RWPE1 (cell line): ENCODE measurements around the gene ATP8B4.
"Not testable (repeated sequence)": the region's sequence is repeated elsewhere in the genome, so short reads cannot be mapped to it uniquely, and the experiment has no call there.

Experiments
- CTCF ChIA-PET: fragments of 350-600 bp; sonication (Branson Sonifier 250); formaldehyde crosslinking; extraction: SDS; loops from one replicate; lab custom pipeline; 2021; lab: Yijun Ruan, JAX
- POLR2A ChIA-PET: fragments of 400-600 bp; formaldehyde crosslinking; extraction: SDS; loops from one replicate; lab custom pipeline; 2020; ENCODE audit warnings: antibody characterized with exemption; ENCODE audit not compliant: low non-redundant PET; lab: Yijun Ruan, JAX
- DNase-seq: peaks from one replicate; pipeline ENCODE4 v3.0.0; 2012; ENCODE audit warnings: low spot score
- H3K27ac ChIP-seq: fragments of 450-650 bp; 2 replicates; pipeline ENCODE4 v1.5.1; 2017
- CTCF ChIP-seq: fragments of 450-650 bp; conservative IDR thresholded peaks from 2 replicates; pipeline ENCODE4 v1.5.1; 2017; ENCODE audit warnings: low read depth, mild to moderate bottlenecking

ATP8B4 gene

GRCh38 chr15:50162969-50163718 is 44.1 kb upstream of the ATP8B4 start:
- no peak for TF ChIP-seq CTCF
- DNase-seq, result no peak
- ChIA-PET CTCF (interaction anchor here (0.6 kb wide), 2 partner anchors 1082 to 1690 kb away, joined by 3 to 5 read pairs; no protein-coding TSS in a partner anchor), POLR2A (no interaction called here)
- no peak overlapping the region for H3K27ac ChIP-seq

- POLR2A ChIA-PET, H3K27ac ChIP-seq, DNase-seq, CTCF ChIA-PET: not testable (repeated sequence)
Measured at GRCh38 chr15:50158236-50158635, 39.2 kb upstream of the ATP8B4 start.

GRCh38 chr15:50151476-50151875 is 32.4 kb upstream of the ATP8B4 start:
- no peak for DNase-seq

GRCh38 chr15:50150851-50151250 is 31.8 kb upstream of the ATP8B4 start:
- ChIA-PET POLR2A (interaction anchor here (0.6 kb wide), 1 partner anchor 776 kb away, joined by 3 read pairs; no protein-coding TSS in a partner anchor), CTCF (interaction anchor here (0.5 to 1.3 kb wide), 2 partner anchors 165 to 755 kb away, joined by 3 read pairs; no protein-coding TSS in a partner anchor)
- DNase-seq, result no peak
- H3K27ac ChIP-seq, result no peak overlapping the region
- TF ChIP-seq CTCF, result no peak

More at GRCh38 chr15:50151476-50151875, 32.4 kb upstream of the ATP8B4 start:
- no peak for TF ChIP-seq CTCF
- ChIA-PET CTCF (interaction anchor here (0.5 to 1.3 kb wide), 4 partner anchors 77 to 756 kb away, joined by 3 to 4 read pairs (median 3); no protein-coding TSS in a partner anchor), POLR2A (no interaction called here)
- no peak overlapping the region for H3K27ac ChIP-seq

- ChIA-PET POLR2A (no interaction called here), CTCF (interaction anchor here (0.6 to 0.7 kb wide), 2 partner anchors 103 to 573 kb away, joined by 3 to 7 read pairs; no protein-coding TSS in a partner anchor)
- no peak for DNase-seq
- H3K27ac ChIP-seq, result no peak overlapping the region
- no peak for TF ChIP-seq CTCF
Measured at GRCh38 chr15:50150349-50150748, 31.3 kb upstream of the ATP8B4 start.

GRCh38 chr15:50149090-50149489 is 30.1 kb upstream of the ATP8B4 start:
- ChIA-PET POLR2A (no interaction called here), CTCF (interaction anchor here (0.5 to 1.4 kb wide), 3 partner anchors 30 to 167 kb away, joined by 3 to 11 read pairs (median 4); partner anchors contain the start of gene ATP8B4)
- no peak for DNase-seq
- TF ChIP-seq CTCF, result no peak
- H3K27ac ChIP-seq, result no peak overlapping the region
